Activated CD4-positive, alpha-beta memory T cell treated with anti-CD3 and anti-CD28 coated beads for 36 hours (primary cell): ENCODE data around the gene TLE4. TPM values are rescaled to one million over a fixed set of nuclear protein-coding genes. Genes with fewer than 3 reads are reported as not detected.

Source experiments
- CTCF ChIA-PET: fragments of 350-600 bp; sonication (Branson Sonifier 250); formaldehyde crosslinking; loops from one replicate; lab custom pipeline; 2021; ENCODE audit warnings: antibody characterized with exemption, inconsistent platforms; lab: Charles Lee
- POLR2A ChIA-PET: fragments of 350-600 bp; sonication (Branson Sonifier 250); formaldehyde crosslinking; loops from one replicate; lab custom pipeline; 2021; ENCODE audit warnings: antibody characterized with exemption; lab: Charles Lee
- DNase-seq: peaks from one replicate; pipeline ENCODE4 v3.0.0-alpha.2; 2020
- H3K27ac Mint-ChIP-seq: one replicate; pipeline ENCODE4 v1.8.0; 2021; ENCODE audit warnings: mixed read lengths
- H3K27me3 Mint-ChIP-seq: one replicate; pipeline ENCODE4 v1.8.0; 2021; ENCODE audit warnings: mixed read lengths
- H3K36me3 Mint-ChIP-seq: one replicate; pipeline ENCODE4 v1.8.0; 2021; ENCODE audit warnings: mixed read lengths
- H3K4me1 Mint-ChIP-seq: one replicate; pipeline ENCODE4 v1.8.0; 2021; ENCODE audit warnings: low read depth, mixed read lengths
- H3K4me3 Mint-ChIP-seq: one replicate; pipeline ENCODE4 v1.8.0; 2021; ENCODE audit warnings: mild to moderate bottlenecking, mixed read lengths
- H3K9me3 Mint-ChIP-seq: one replicate; pipeline ENCODE4 v1.8.0; 2021; ENCODE audit warnings: mixed read lengths
- intact Hi-C: fragments of 100-400 bp; cut with micrococcal nuclease; formaldehyde crosslinking; loops from one replicate; pipeline ENCODE4 v1.15.1; 2023
- total RNA-seq, 2 experiments: library from RNA; stranded (reverse); gene quantifications; one replicate each; pipeline ENCODE4 v1.2.3, GENCODE V29; 2021

Gene TLE4
- total RNA-seq, 2 experiments from 2014 or later: 14.3 to 15.3 TPM

- Mint-ChIP-seq H3K27me3 (peaks cover 5% of the 10 kb centered on the region), H3K27ac (peak overlapping the region; percentile 85), H3K4me3 (peak overlapping the region; percentile 80), H3K4me1 (peaks cover 47% of the 10 kb centered on the region), H3K36me3 (peaks cover 4% of the 10 kb centered on the region), H3K9me3 (no peaks in the 10 kb centered on the region)
- POLR2A ChIA-PET: no interaction called here
- CTCF ChIA-PET: interaction anchor here (0.6 kb wide), 1 partner anchor 443 kb away, joined by 4 read pairs; no protein-coding TSS in a partner anchor
- DNase-seq: no peak
- intact Hi-C loops: loop anchor here (2.0 to 5.0 kb wide), 2 partner anchors 101 to 1277 kb away; partner anchors contain the start of gene PSAT1
Observed at GRCh38 chr9:79573412-79573923, 1.7 kb downstream of the TLE4 start.

- Mint-ChIP-seq H3K9me3 (no peaks in the 10 kb centered on the region), H3K36me3 (peaks cover 4% of the 10 kb centered on the region), H3K27ac (peak overlapping the region; percentile 85), H3K4me3 (peak overlapping the region; percentile 80), H3K4me1 (peaks cover 54% of the 10 kb centered on the region), H3K27me3 (peaks cover 5% of the 10 kb centered on the region)
- intact Hi-C loops: loop anchor here (5.0 kb wide), 1 partner anchor 102 kb away; no protein-coding TSS in a partner anchor
- CTCF ChIA-PET: interaction anchor here (0.6 kb wide), 1 partner anchor 442 kb away, joined by 4 read pairs; no protein-coding TSS in a partner anchor
- DNase-seq: no peak
- POLR2A ChIA-PET: no interaction called here
Observed at GRCh38 chr9:79574136-79574535, 2.4 kb downstream of the TLE4 start.

GRCh38 chr9:79574781-79575180 is 3.0 kb downstream of the TLE4 start:
- ChIA-PET POLR2A (no interaction called here), CTCF (no interaction called here)
- Mint-ChIP-seq H3K9me3 (no peaks in the 10 kb centered on the region), H3K4me3 (no peak overlapping the region), H3K4me1 (peaks cover 56% of the 10 kb centered on the region), H3K36me3 (peaks cover 4% of the 10 kb centered on the region), H3K27ac (no peak overlapping the region), H3K27me3 (peaks cover 4% of the 10 kb centered on the region)
- DNase-seq: no peak
- intact Hi-C loops: loop anchor here (5.0 kb wide), 1 partner anchor 102 kb away; no protein-coding TSS in a partner anchor

GRCh38 chr9:79575547-79575946 is 3.8 kb downstream of the TLE4 start:
- no peak overlapping the region for H3K4me3 Mint-ChIP-seq

GRCh38 chr9:79577969-79578723 is 6.4 kb downstream of the TLE4 start:
- POLR2A ChIA-PET: no interaction called here
- H3K27ac Mint-ChIP-seq: no peak overlapping the region
- no peaks in the 10 kb centered on the region for H3K9me3 Mint-ChIP-seq

More at GRCh38 chr9:79575547-79575946, 3.8 kb downstream of the TLE4 start:
- POLR2A ChIA-PET: no interaction called here
- Mint-ChIP-seq H3K27ac (no peak overlapping the region), H3K4me1 (peaks cover 56% of the 10 kb centered on the region), H3K27me3 (no peaks in the 10 kb centered on the region), H3K36me3 (peaks cover 4% of the 10 kb centered on the region), H3K9me3 (no peaks in the 10 kb centered on the region)
- intact Hi-C loops: no loop called here
- CTCF ChIA-PET: no interaction called here
- DNase-seq: no peak

GRCh38 chr9:79578891-79579290 is 7.1 kb downstream of the TLE4 start:
- Mint-ChIP-seq H3K4me3 (no peak overlapping the region), H3K27me3 (no peaks in the 10 kb centered on the region), H3K9me3 (no peaks in the 10 kb centered on the region), H3K36me3 (peaks cover 1% of the 10 kb centered on the region), H3K4me1 (peaks cover 87% of the 10 kb centered on the region), H3K27ac (no peak overlapping the region)
- DNase-seq: no peak
- POLR2A ChIA-PET: no interaction called here
- intact Hi-C loops: no loop called here
- CTCF ChIA-PET: no interaction called here

More at GRCh38 chr9:79577969-79578723, 6.4 kb downstream of the TLE4 start:
- no peaks in the 10 kb centered on the region for H3K27me3 Mint-ChIP-seq
- peaks cover 4% of the 10 kb centered on the region for H3K36me3 Mint-ChIP-seq
- intact Hi-C loops: no loop called here
- DNase-seq: no peak
- CTCF ChIA-PET: no interaction called here
- H3K4me3 Mint-ChIP-seq: no peak overlapping the region
- H3K4me1 Mint-ChIP-seq: peaks cover 82% of the 10 kb centered on the region

GRCh38 chr9:79579624-79580023 is 7.9 kb downstream of the TLE4 start:
- intact Hi-C loops: no loop called here
- H3K27me3 Mint-ChIP-seq: no peaks in the 10 kb centered on the region
- ChIA-PET POLR2A (interaction anchor here (5.3 kb wide), 1 partner anchor 8 kb away, joined by 25 read pairs; the partner anchor contains the start of gene TLE4), CTCF (no interaction called here)
- no peaks in the 10 kb centered on the region for H3K9me3 Mint-ChIP-seq
- H3K27ac Mint-ChIP-seq: no peak overlapping the region
- no peak for DNase-seq
- H3K4me1 Mint-ChIP-seq: peaks cover 87% of the 10 kb centered on the region
- no peaks in the 10 kb centered on the region for H3K36me3 Mint-ChIP-seq
- H3K4me3 Mint-ChIP-seq: no peak overlapping the region

- Mint-ChIP-seq H3K4me1 (peaks cover 87% of the 10 kb centered on the region), H3K36me3 (no peaks in the 10 kb centered on the region), H3K27me3 (no peaks in the 10 kb centered on the region), H3K9me3 (no peaks in the 10 kb centered on the region), H3K4me3 (no peak overlapping the region), H3K27ac (no peak overlapping the region)
- intact Hi-C loops: no loop called here
- CTCF ChIA-PET: no interaction called here
- POLR2A ChIA-PET: interaction anchor here (5.3 kb wide), 1 partner anchor 8 kb away, joined by 25 read pairs; the partner anchor contains the start of gene TLE4
- DNase-seq: no peak
Observed at GRCh38 chr9:79580055-79580454, 8.3 kb downstream of the TLE4 start.

GRCh38 chr9:79581388-79581787 is 9.6 kb downstream of the TLE4 start:
- H3K27me3 Mint-ChIP-seq: no peaks in the 10 kb centered on the region
- intact Hi-C loops: no loop called here
- H3K4me3 Mint-ChIP-seq: peak overlapping the region; percentile 53
- peak overlapping the region; percentile 60 for H3K27ac Mint-ChIP-seq
- ChIA-PET POLR2A (interaction anchor here (5.3 kb wide), 1 partner anchor 9 kb away, joined by 25 read pairs; the partner anchor contains the start of gene TLE4), CTCF (no interaction called here)
- H3K36me3 Mint-ChIP-seq: no peaks in the 10 kb centered on the region
- peaks cover 81% of the 10 kb centered on the region for H3K4me1 Mint-ChIP-seq
- DNase-seq: no peak
- H3K9me3 Mint-ChIP-seq: no peaks in the 10 kb centered on the region

- DNase-seq: peak; percentile 47
- peaks cover 78% of the 10 kb centered on the region for H3K4me1 Mint-ChIP-seq
- ChIA-PET CTCF (no interaction called here), POLR2A (interaction anchor here (5.3 kb wide), 1 partner anchor 10 kb away, joined by 25 read pairs; the partner anchor contains the start of gene TLE4)
- intact Hi-C loops: loop anchor here (2.0 kb wide), 1 partner anchor 43 kb away; no protein-coding TSS in a partner anchor
- no peaks in the 10 kb centered on the region for H3K9me3 Mint-ChIP-seq
- H3K4me3 Mint-ChIP-seq: peak overlapping the region; percentile 53
- H3K27ac Mint-ChIP-seq: peak overlapping the region; percentile 60
- no peaks in the 10 kb centered on the region for H3K36me3 Mint-ChIP-seq
- H3K27me3 Mint-ChIP-seq: no peaks in the 10 kb centered on the region
Observed at GRCh38 chr9:79581794-79582193, 10.0 kb downstream of the TLE4 start.

GRCh38 chr9:79583952-79584654 is 12.3 kb downstream of the TLE4 start:
- ChIA-PET CTCF (no interaction called here), POLR2A (interaction anchor here (5.3 kb wide), 1 partner anchor 12 kb away, joined by 25 read pairs; the partner anchor contains the start of gene TLE4)
- peaks cover 3% of the 10 kb centered on the region for H3K36me3 Mint-ChIP-seq
- peak overlapping the region; percentile 27 for H3K4me3 Mint-ChIP-seq
- no peaks in the 10 kb centered on the region for H3K27me3 Mint-ChIP-seq
- H3K4me1 Mint-ChIP-seq: peaks cover 61% of the 10 kb centered on the region
- H3K9me3 Mint-ChIP-seq: no peaks in the 10 kb centered on the region
- peak; percentile 73 for DNase-seq
- intact Hi-C loops: loop anchor here (1.0 to 2.0 kb wide), 2 partner anchors 13 to 41 kb away; partner anchors contain the start of gene TLE4
- peak overlapping the region; percentile 39 for H3K27ac Mint-ChIP-seq
